ENCODE data around the gene OAF.

Gene OAF

DNA sequence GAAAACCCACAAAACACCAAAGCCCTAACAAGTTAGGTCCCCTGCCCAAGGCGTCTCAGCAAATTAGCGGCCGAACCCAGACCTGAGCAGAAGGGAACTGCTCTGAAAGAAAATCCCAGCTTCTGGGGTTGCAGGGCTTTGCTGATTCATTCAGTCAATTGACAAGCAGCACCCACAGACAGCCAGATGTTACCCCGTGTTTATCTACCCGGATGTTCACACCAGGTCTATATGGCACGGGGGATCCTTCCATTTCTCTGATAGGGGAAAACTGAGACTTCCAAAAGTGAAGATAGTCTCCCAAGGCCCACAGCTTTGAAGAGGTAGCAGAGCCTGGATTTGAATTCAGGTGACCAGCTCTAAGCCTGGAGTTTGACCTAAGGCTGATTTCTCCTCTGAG, 14.0 kb upstream of the OAF start:
- no peak for TF ChIP-seq FOXP2 (optimal IDR thresholded peaks at IDR 0.05; ENCODE audit: control extremely low read depth, extremely low read length, insufficient read depth)
- Histone ChIP-seq H3K9me3 (ENCODE audit: low read depth, low read length) (no peaks in the 10 kb centered on the region), H3K4me3 (peak overlapping the region; percentile 4; the same call in 1 of the 2 replicates), H3K9ac (ENCODE audit: insufficient read length) (no peak overlapping the region), H3K36me3 (ENCODE audit: insufficient read depth, low read length) (no peaks in the 10 kb centered on the region), H3K27ac (0 out of 2 replicates have a peak overlapping the region, but pooled peaks have one; percentile 38)
- DNase-seq (ENCODE audit: low read depth, low spot score) = no peak

DNA sequence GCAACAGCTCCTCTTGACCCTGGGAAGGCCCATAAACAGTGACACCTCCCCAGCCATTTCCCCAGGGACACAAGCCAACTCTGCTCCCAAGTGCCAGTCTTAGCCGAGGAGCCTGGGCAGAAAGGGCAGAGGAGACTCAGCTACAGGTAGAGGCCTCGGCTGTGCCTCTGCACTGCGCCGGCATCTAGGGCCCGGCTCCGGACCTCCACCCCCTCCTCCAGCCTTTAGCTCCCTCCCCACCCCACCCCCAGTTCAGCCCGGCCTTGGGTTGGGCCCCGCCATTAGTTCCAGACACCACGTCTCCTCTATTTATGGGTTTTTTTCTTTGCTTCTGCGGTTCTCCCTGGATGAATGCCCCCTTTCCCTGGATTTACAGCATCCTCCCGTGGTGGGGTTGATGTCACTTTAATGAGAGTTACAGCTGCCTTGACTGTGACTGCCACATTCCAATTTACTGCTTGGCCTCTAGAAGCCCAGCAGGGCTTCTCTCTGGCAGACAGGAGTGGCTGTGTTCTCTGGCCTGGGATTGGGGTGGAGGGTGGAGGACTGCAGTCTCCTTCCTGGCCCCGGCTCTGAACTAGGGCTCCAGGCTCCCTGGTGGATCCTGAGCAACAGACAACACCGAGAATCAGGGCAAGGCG, 13.5 kb upstream of the OAF start:
- H3K9ac ChIP-seq (ENCODE audit: insufficient read length) = no peak overlapping the region
- H3K9me3 ChIP-seq (ENCODE audit: low read depth, low read length) = no peaks in the 10 kb centered on the region
- no peak for DNase-seq (ENCODE audit: low read depth, low spot score)
- no peaks in the 10 kb centered on the region for H3K36me3 ChIP-seq (ENCODE audit: insufficient read depth, low read length)
- peak overlapping the region; percentile 60; the same call in 1 of the 2 replicates for H3K27ac ChIP-seq
- H3K4me3 ChIP-seq = peak overlapping the region; percentile 53; the same call in 1 of the 2 replicates
- TF ChIP-seq EZH2 (IDR thresholded peaks at IDR 0.05) (no peak), POLR2AphosphoS5 (IDR thresholded peaks at IDR 0.05; ENCODE audit: borderline replicate concordance, low read depth, low read length) (no peak), FOXP2 (optimal IDR thresholded peaks at IDR 0.05; ENCODE audit: control extremely low read depth, extremely low read length, insufficient read depth) (no peak)

DNA sequence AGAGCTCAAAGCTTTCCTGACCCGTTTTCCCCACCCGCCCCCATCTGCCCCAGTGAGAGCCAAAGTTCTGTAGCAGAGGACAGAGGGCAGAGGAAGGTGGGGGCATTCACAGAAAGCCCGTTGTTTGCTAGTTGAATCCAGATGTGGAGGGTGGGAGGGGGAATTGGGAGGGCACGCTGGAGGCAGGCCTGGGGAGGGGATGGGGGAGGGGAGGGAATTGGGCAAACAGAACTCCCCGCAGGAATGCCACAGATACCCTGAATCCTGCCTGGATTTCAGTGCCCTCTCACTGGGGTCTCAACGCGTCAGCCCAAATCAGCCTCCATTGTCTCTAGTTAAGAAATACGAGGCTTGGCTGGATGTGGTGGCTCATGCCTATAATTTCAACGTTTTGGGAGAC, 12.9 kb upstream of the OAF start:
- Histone ChIP-seq H3K9me3 (ENCODE audit: low read depth, low read length) (no peaks in the 10 kb centered on the region), H3K27ac (peak overlapping the region; percentile 60; the same call in 1 of the 2 replicates), H3K4me3 (peak overlapping the region; percentile 53; the same call in 1 of the 2 replicates), H3K9ac (ENCODE audit: insufficient read length) (no peak overlapping the region), H3K36me3 (ENCODE audit: insufficient read depth, low read length) (no peaks in the 10 kb centered on the region)
- no peak for DNase-seq (ENCODE audit: low read depth, low spot score)
- no peak for TF ChIP-seq EZH2 (IDR thresholded peaks at IDR 0.05)
- TF ChIP-seq FOXP2 (optimal IDR thresholded peaks at IDR 0.05; ENCODE audit: control extremely low read depth, extremely low read length, insufficient read depth) = no peak
- TF ChIP-seq POLR2AphosphoS5 (IDR thresholded peaks at IDR 0.05; ENCODE audit: borderline replicate concordance, low read depth, low read length) = no peak

DNA sequence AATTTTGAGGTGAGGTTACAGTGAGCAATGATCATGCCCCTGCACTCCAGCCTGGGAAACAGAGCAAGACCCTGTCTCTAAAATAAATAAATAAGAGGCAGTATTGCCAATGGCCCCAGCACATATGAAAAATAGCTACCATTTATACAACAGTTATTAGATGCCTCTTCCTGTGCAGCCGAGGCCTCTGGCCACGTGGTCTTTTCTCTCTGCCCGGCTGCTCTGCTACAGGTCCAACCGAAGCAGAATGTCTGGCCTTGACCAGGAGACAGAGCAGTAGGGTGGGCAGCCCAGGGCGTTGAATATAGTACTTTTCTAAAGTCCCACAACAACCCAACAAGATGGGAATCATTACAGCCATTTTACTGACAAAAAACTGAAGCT, 12.4 kb upstream of the OAF start:
- no peak overlapping the region for H3K4me3 ChIP-seq
- DNase-seq (ENCODE audit: low read depth, low spot score) = no peak
- no peaks in the 10 kb centered on the region for H3K36me3 ChIP-seq (ENCODE audit: insufficient read depth, low read length)
- H3K9ac ChIP-seq (ENCODE audit: insufficient read length) = no peak overlapping the region
- no peak for TF ChIP-seq FOXP2 (optimal IDR thresholded peaks at IDR 0.05; ENCODE audit: control extremely low read depth, extremely low read length, insufficient read depth)
- no peak for TF ChIP-seq POLR2AphosphoS5 (IDR thresholded peaks at IDR 0.05; ENCODE audit: borderline replicate concordance, low read depth, low read length)
- no peak for TF ChIP-seq EZH2 (IDR thresholded peaks at IDR 0.05)
- H3K9me3 ChIP-seq (ENCODE audit: low read depth, low read length) = no peaks in the 10 kb centered on the region
- H3K27ac ChIP-seq = no peak overlapping the region

DNA sequence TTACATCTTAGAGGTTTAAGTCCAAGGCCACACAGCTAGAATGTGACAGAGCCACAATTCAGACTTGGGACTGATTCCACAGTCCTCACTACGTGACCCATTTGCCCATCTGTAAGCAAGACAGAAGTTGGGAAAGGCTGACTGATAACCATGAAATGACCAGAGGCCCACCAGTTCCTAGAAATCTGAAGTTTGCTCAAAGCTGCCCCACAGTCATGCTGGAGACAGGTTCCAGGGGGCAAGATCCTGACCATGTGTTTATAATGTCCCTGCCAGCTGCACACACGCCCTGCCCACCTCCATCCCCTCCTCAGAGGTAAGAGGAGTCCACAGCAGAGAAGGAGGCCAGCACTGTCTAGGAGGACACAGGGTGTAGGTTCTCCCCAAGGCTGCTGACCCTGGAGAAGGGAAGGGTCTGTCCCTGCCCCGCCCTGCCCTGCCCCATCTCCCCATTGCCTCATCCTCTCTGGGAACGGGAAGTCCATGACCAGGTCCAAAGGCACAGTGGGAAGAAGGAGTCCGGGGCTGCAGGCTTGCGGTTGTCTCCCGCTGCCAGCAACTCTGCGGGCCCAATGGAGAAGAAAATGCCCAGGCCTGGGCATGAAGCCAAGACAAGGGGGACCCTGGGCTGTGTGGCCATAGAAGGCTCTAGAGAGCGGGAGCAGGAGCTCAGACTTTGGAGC, 11.9 kb upstream of the OAF start:
- H3K9ac ChIP-seq (ENCODE audit: insufficient read length) = no peak overlapping the region
- H3K36me3 ChIP-seq (ENCODE audit: insufficient read depth, low read length) = no peaks in the 10 kb centered on the region
- no peak overlapping the region for H3K27ac ChIP-seq
- TF ChIP-seq POLR2AphosphoS5 (IDR thresholded peaks at IDR 0.05; ENCODE audit: borderline replicate concordance, low read depth, low read length) = no peak
- TF ChIP-seq EZH2 (IDR thresholded peaks at IDR 0.05) = no peak
- TF ChIP-seq FOXP2 (optimal IDR thresholded peaks at IDR 0.05; ENCODE audit: control extremely low read depth, extremely low read length, insufficient read depth) = no peak
- no peak overlapping the region for H3K4me3 ChIP-seq
- no peaks in the 10 kb centered on the region for H3K9me3 ChIP-seq (ENCODE audit: low read depth, low read length)
- DNase-seq (ENCODE audit: low read depth, low spot score) = no peak

DNA sequence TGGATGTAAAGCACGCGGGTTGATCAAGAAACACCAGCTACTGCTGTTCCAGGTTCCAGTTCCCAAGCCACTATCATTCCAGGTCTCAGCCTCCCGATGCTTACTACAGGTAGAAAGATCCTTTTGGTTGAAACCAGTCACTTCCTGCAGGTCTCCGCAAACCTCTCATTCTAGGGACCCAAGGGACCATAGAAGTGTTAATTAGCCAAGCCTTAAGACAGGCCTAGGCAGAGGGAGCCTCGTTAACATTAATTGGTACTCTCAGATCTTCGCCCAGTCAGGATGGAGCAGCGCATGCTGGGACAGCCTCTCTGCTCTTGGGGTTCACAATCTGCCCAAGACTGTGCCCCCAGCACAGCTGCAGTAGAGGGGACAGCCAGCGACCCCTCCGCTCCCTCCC, 11.2 kb upstream of the OAF start:
- Histone ChIP-seq H3K9ac (ENCODE audit: insufficient read length) (no peak overlapping the region), H3K4me3 (no peak overlapping the region), H3K9me3 (ENCODE audit: low read depth, low read length) (no peaks in the 10 kb centered on the region), H3K36me3 (ENCODE audit: insufficient read depth, low read length) (no peaks in the 10 kb centered on the region), H3K27ac (no peak overlapping the region)
- no peak for DNase-seq (ENCODE audit: low read depth, low spot score)
- TF ChIP-seq POLR2AphosphoS5 (IDR thresholded peaks at IDR 0.05; ENCODE audit: borderline replicate concordance, low read depth, low read length) = no peak
- TF ChIP-seq EZH2 (IDR thresholded peaks at IDR 0.05) = no peak

DNA sequence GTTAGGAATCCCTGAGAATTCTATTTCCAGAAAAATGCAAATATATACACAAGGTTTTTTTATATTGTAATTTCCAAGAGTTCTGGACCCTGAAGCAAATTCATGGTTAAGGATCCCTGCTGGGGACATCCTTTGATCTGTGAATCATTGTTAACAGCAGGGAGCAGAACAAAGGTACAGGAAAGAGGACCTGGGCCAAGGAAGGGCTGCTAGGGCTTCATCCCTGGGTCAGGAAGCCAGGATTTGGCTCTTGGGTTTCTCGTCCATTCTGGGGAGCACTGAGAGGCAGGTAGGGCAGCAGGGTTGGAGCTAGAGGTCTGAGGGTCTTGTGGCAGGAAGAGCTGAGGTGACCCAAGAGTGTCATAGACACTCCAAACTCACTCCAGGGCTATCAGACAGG, 10.2 kb upstream of the OAF start:
- no peak overlapping the region for H3K9ac ChIP-seq (ENCODE audit: insufficient read length)
- no peak for TF ChIP-seq EZH2 (IDR thresholded peaks at IDR 0.05)
- no peak for TF ChIP-seq FOXP2 (optimal IDR thresholded peaks at IDR 0.05; ENCODE audit: control extremely low read depth, extremely low read length, insufficient read depth)
- no peak for TF ChIP-seq POLR2AphosphoS5 (IDR thresholded peaks at IDR 0.05; ENCODE audit: borderline replicate concordance, low read depth, low read length)

DNA sequence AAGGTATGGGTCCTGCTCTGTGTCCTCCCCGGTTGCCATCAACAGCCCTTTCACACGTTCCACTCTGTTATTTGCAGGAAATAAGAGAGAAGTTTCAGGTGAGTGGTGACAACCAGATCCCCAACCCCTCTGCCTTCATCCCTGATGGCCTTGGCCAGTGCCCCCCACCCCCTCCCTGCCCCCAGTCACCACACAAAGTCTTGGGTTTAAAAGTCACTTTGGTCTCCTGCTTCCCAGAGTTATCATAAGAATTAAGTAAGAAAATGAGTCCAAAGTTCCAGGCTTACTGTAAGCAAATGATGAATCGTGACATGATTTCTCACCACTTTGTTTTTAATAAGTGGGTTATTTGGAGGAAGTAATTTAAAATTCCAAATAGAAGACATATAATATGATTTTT, 9.2 kb upstream of the OAF start:
- no peak for TF ChIP-seq POLR2AphosphoS5 (IDR thresholded peaks at IDR 0.05; ENCODE audit: borderline replicate concordance, low read depth, low read length)
- TF ChIP-seq EZH2 (IDR thresholded peaks at IDR 0.05) = no peak
- no peak for TF ChIP-seq FOXP2 (optimal IDR thresholded peaks at IDR 0.05; ENCODE audit: control extremely low read depth, extremely low read length, insufficient read depth)
- H3K4me3 ChIP-seq = no peak overlapping the region
- H3K36me3 ChIP-seq (ENCODE audit: insufficient read depth, low read length) = no peaks in the 10 kb centered on the region
- no peak for DNase-seq (ENCODE audit: low read depth, low spot score)
- no peaks in the 10 kb centered on the region for H3K9me3 ChIP-seq (ENCODE audit: low read depth, low read length)
- H3K9ac ChIP-seq (ENCODE audit: insufficient read length) = no peak overlapping the region
- no peak overlapping the region for H3K27ac ChIP-seq

More for the DNA sequence above, 10.2 kb upstream of the OAF start:
- Histone ChIP-seq H3K9me3 (ENCODE audit: low read depth, low read length) (no peaks in the 10 kb centered on the region), H3K27ac (no peak overlapping the region), H3K36me3 (ENCODE audit: insufficient read depth, low read length) (no peaks in the 10 kb centered on the region), H3K4me3 (no peak overlapping the region)
- no peak for DNase-seq (ENCODE audit: low read depth, low spot score)
